GM12892 (cell line): ENCODE results near the gene GREM2.

Source experiments
- POLR2A ChIP-seq: IDR thresholded peaks from 2 replicates; pipeline ENCODE4 v1.6.1; 2011; ENCODE audit warnings: low read depth, low read length, control low read depth
- POLR2AphosphoS5 ChIP-seq: IDR thresholded peaks from 2 replicates; pipeline ENCODE4 v1.6.1; 2011; ENCODE audit warnings: low read depth, low read length, control low read depth

- no peak for TF ChIP-seq POLR2AphosphoS5
- no peak for TF ChIP-seq POLR2A
Measured at GRCh38 chr1:240464099-240464498, 147.9 kb downstream of the GREM2 start.
